ENCODE results near the gene GNB2.

- no peak for TF ChIP-seq CTCF (IDR thresholded peaks at IDR 0.05)
- TF ChIP-seq EP300 (IDR thresholded peaks at IDR 0.05): no peak
Observed at GRCh38 chr7:100723732-100724275, 50.3 kb downstream of the GNB2 start.

Measured in stomach (tissue), 4 donors.